Measurements from ENCODE around the gene RPS8.
"Not testable (repeated sequence)": the region's sequence is repeated elsewhere in the genome, so short reads cannot be mapped to it uniquely, and the experiment has no call there.

RPS8 gene

DNA sequence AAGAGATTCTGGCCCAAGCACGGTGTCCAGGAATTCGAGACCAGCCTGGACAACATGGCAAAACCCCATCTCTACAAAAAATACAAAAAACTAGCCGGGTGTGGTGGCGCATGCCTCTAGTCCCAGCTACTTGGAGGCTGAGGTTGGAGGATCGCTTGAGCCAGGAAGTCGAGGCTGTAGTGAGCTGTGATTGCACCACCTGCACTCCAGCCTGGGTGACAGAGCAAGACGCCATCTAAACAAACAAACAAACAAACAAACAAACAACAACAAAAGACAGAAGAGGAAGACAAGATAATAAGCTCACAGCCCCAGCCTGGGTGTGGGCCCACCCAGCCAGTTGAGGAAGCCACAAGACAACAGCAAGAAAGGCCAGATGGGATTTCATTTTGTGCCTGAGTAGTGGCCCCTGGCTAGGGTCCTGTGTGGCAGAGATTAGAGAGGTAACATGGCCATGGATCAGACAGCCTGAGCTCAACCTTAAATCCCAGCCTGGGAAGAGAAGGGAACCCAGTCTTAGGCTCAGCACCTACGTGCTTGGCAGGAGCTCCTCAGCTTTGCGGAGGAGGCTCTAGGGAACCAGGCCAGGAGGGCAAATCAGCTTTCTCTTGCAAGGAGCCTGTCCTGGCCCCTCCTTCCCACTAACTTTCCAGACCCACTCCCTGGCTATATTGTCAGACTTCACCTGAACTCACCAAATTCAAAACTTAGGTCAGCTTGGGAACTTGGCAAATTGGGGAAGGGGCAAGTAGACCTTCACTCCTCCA, 17.6 kb downstream of the RPS8 start:
- no peak for DNase-seq (ENCODE audit: low read depth)
- H3K4me3 ChIP-seq (ENCODE audit: control insufficient read depth, low read depth, low read length): no peak overlapping the region

GRCh38 chr1:44797886-44798285, 22.5 kb downstream of the RPS8 start:
- H3K4me3 ChIP-seq (ENCODE audit: control insufficient read depth, low read depth, low read length); DNase-seq (ENCODE audit: low read depth): not testable (repeated sequence)

More for the DNA sequence above, 17.6 kb downstream of the RPS8 start:
- TF ChIP-seq, protein P1, sequence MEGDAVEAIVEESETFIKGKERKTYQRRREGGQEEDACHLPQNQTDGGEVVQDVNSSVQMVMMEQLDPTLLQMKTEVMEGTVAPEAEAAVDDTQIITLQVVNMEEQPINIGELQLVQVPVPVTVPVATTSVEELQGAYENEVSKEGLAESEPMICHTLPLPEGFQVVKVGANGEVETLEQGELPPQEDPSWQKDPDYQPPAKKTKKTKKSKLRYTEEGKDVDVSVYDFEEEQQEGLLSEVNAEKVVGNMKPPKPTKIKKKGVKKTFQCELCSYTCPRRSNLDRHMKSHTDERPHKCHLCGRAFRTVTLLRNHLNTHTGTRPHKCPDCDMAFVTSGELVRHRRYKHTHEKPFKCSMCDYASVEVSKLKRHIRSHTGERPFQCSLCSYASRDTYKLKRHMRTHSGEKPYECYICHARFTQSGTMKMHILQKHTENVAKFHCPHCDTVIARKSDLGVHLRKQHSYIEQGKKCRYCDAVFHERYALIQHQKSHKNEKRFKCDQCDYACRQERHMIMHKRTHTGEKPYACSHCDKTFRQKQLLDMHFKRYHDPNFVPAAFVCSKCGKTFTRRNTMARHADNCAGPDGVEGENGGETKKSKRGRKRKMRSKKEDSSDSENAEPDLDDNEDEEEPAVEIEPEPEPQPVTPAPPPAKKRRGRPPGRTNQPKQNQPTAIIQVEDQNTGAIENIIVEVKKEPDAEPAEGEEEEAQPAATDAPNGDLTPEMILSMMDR (IDR thresholded peaks at IDR 0.05; ENCODE audit: control insufficient read depth, insufficient read depth, low read depth, low read length, missing control alignments): no peak

DNA sequence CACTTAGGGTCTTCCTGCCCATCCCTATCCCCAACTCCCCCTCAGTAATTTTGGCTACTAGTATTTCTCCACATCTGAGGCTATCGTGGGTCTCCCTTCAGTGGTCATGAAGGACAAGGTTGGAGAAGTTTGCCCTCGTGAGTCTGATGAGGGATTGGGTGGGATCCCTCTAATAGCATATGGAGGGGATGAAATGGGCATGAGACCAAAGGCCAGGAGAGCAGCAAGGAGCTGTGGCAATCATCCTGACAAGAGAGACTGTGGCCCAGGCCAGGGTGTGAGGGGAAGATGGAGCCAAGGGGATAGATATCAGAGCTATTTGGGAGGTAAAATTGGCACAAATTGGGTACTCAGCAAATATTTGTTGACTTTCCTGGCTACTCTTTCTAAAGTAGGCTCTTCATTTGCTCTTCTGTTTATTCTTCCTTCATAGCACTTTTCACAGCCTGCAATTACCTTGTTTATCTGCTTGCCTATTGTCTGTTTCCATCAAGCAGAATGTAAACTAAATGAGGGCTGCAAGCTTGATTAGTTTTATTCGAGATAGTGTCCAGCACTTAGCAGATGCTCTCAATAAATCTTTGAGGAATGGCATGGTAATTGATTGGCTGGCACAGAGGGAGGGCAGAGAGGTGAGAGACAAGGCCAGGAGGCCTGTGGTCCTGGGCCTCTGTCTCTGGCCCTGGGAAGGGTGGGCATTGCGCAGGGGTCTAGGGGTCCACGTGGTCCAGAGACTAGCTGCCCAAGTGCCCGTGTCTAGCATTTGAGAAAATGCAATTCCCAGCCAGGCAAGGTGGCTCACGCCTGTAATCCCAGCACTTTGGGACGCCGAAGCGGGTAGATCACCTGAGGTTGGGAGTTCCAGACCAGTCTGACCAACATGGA, 23.4 kb downstream of the RPS8 start:
- TF ChIP-seq, protein P1 (IDR thresholded peaks at IDR 0.05; ENCODE audit: control insufficient read depth, insufficient read depth, low read depth, low read length, missing control alignments): no peak
- H3K4me3 ChIP-seq (ENCODE audit: control insufficient read depth, low read depth, low read length): no peak overlapping the region
- no peak for DNase-seq (ENCODE audit: low read depth)

DNA sequence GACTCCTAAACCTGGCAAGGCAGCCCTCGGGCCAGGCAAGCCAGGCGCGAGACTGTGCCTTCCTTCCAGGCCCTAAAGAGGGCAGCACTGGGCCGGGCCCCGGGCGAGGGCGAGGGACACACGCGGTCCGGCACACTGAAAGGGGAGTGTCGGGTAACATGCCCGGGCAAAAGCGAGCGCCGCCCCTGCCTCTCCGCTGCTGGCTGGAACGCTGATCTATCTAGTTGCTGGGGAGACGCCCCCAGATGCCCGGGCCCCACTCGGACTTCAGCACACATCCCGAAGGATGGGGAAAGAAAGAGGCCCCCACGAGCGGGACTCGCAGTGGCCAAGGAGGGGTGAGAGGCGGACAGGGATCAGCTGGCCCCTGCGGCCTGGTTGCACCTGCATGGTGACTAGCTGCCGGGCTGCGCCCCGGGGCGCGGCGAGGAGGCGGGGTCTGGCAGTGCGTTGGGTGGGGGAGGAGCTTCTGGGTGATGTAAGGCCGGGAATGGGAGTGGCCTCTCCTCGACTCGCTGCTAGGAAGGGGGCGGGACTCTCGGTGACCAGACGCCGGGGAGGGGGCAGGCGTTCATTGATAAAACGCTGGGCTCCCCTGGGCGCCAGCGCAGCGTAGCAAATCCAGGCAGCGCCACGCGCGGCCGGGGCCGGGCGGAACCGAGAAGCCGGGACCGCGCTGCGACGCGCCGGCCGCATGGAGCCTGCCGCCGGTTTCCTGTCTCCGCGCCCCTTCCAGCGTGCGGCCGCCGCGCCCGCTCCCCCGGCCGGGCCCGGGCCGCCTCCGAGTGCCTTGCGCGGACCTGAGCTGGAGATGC, 24.6 kb downstream of the RPS8 start, which contains the start of gene PLK3:
PLK3 (plus strand) TSS at position 608 of the 815 bp plus-strand sequence; CDS start at position 695, 87 bp downstream.
- TF ChIP-seq, protein P1 (IDR thresholded peaks at IDR 0.05; ENCODE audit: control insufficient read depth, insufficient read depth, low read depth, low read length, missing control alignments): peak; percentile 98
- DNase-seq (ENCODE audit: low read depth): peak; percentile 95
- H3K4me3 ChIP-seq (ENCODE audit: control insufficient read depth, low read depth, low read length): peak within 1 kb of the TSS; percentile 97

DNA sequence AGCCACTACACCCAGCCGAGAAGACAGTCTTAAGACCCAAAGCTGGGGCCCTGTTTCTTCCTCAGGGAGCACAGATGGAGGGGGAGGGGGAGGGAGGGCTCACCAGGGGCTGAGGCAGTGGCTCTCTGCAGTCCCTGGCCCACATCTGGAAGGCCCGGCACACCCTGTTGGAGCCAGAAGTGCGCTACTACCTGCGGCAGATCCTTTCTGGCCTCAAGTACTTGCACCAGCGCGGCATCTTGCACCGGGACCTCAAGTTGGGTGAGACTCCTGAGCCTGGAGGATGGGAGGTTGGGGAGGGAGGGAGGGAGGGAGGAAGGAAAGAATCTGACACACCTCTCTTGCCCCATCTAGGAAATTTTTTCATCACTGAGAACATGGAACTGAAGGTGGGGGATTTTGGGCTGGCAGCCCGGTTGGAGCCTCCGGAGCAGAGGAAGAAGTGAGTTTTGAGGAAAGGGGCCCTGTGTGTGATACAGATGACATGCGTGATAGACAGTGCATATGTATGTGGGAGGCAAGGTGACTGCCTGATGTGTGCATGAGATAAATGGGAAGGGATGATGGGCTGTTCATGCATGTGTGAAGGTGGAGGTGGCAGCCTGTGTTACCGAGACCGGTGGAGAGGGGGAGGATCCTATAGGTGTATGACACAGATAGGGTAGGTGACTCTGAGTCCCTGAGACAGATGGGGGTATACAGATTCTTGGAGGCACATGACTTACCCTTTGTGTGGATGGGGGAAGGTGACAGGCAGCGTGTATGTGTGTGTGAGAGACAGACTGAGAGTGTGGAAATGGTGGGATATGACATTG, 26.4 kb downstream of the RPS8 start:
- no peak for DNase-seq (ENCODE audit: low read depth)
- TF ChIP-seq, protein P1 (IDR thresholded peaks at IDR 0.05; ENCODE audit: control insufficient read depth, insufficient read depth, low read depth, low read length, missing control alignments): no peak
- peak overlapping the region; percentile 97 for H3K4me3 ChIP-seq (ENCODE audit: control insufficient read depth, low read depth, low read length)

DNA sequence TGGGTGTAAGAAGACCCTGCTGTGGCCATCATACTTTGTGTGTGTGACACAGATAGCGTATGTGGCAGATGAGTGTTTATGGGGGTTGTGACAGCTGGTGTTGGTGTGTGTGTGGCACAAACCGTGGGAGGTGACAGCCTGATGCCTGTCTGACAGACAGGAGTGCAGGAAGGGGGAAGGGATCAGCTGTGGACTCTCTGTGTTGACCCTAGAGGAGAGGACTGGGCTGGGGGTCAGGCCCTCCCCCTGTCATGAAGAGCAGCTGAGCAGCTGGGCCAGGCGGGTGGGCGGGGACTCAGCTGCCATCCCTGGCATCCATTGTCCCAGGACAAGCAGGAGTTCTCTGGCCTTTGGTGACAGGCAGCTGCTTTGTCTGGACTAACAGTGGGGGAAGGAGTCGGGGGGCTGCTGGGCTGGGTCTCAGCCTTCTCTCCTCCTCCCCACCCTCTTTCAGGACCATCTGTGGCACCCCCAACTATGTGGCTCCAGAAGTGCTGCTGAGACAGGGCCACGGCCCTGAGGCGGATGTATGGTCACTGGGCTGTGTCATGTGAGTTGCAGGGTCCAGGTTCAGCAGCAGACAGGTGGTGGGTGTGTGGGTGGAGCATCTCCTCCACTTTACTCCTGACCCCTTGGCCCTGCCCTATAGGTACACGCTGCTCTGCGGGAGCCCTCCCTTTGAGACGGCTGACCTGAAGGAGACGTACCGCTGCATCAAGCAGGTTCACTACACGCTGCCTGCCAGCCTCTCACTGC, 27.1 kb downstream of the RPS8 start:
- peak overlapping the region; percentile 97 for H3K4me3 ChIP-seq (ENCODE audit: control insufficient read depth, low read depth, low read length)
- TF ChIP-seq, protein P1 (IDR thresholded peaks at IDR 0.05; ENCODE audit: control insufficient read depth, insufficient read depth, low read depth, low read length, missing control alignments): no peak
- no peak for DNase-seq (ENCODE audit: low read depth)

Measured in AG09309 (cell line).